ENCODE results near the gene LMLN. TPM values are rescaled to one million over a fixed set of nuclear protein-coding genes. Genes with fewer than 3 reads are reported as not detected.
"Not testable (repeated sequence)": the region's sequence is repeated elsewhere in the genome, so short reads cannot be mapped to it uniquely, and the experiment has no call there.

LMLN gene
- total RNA-seq, 6 experiments from 2014 or later, result 4.8 to 8.1 (median 6.4) TPM

DNA sequence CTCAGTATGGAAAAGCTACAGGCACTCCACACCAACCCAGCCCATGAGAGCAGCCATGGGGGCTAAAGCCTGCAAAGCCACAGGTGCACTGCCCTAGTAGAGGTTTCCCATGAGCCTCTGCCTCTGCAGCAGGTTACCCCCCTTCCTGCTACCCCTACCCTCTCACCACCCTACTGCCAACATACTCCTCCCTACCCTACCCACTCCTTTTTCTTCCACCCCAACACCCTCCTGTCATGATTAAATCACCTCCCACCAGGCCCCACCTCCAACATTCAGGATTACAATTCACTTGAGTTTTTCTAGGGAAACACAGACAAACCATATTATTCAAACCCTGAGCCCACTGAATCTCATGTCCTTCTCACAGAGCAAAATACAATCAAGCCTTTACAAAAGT is 88.4 kb downstream of the LMLN start:
- no peak overlapping the region for H3K4me3 Mint-ChIP-seq
- DNase-seq, result no peak
- TF ChIP-seq, protein P1, sequence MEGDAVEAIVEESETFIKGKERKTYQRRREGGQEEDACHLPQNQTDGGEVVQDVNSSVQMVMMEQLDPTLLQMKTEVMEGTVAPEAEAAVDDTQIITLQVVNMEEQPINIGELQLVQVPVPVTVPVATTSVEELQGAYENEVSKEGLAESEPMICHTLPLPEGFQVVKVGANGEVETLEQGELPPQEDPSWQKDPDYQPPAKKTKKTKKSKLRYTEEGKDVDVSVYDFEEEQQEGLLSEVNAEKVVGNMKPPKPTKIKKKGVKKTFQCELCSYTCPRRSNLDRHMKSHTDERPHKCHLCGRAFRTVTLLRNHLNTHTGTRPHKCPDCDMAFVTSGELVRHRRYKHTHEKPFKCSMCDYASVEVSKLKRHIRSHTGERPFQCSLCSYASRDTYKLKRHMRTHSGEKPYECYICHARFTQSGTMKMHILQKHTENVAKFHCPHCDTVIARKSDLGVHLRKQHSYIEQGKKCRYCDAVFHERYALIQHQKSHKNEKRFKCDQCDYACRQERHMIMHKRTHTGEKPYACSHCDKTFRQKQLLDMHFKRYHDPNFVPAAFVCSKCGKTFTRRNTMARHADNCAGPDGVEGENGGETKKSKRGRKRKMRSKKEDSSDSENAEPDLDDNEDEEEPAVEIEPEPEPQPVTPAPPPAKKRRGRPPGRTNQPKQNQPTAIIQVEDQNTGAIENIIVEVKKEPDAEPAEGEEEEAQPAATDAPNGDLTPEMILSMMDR (IDR thresholded peaks at IDR 0.05), result no peak
- no peaks in the 10 kb centered on the region for H3K36me3 Mint-ChIP-seq (ENCODE audit: low read depth)
- no peaks in the 10 kb centered on the region for H3K4me1 Mint-ChIP-seq (ENCODE audit: low read depth)
- H3K27ac Mint-ChIP-seq, result no peak overlapping the region
- H3K9me3 Mint-ChIP-seq, result no peaks in the 10 kb centered on the region
- no peaks in the 10 kb centered on the region; the same call in none of the 2 replicates for H3K27me3 Mint-ChIP-seq (ENCODE audit: insufficient read depth)

DNA sequence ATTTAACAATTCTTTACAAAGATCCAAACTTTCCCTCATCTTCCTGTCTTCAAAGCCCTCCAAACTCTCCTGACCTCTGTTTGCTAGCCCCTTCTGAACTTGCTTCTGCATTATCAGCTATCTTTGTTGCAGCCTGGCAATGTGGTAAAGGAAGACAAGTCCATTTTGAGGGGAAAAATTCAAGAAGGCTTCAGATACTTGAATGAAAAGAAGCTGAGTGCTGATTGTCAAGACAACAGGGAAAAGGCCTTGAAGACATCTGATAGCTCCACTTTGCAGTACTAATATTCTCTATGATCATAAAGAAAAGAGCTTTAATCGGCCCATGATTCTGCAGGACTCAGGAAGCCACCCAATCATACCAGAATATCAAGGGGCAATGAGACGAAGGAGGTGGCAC is 91.8 kb downstream of the LMLN start:
- no peaks in the 10 kb centered on the region for H3K4me1 Mint-ChIP-seq (ENCODE audit: low read depth)
- H3K27ac Mint-ChIP-seq, result no peak overlapping the region
- H3K9me3 Mint-ChIP-seq, result no peaks in the 10 kb centered on the region
- no peak overlapping the region for H3K4me3 Mint-ChIP-seq
- DNase-seq, result no peak
- TF ChIP-seq, protein P1 (IDR thresholded peaks at IDR 0.05), result no peak
- H3K27me3 Mint-ChIP-seq (ENCODE audit: insufficient read depth), result peaks cover 2% of the 10 kb centered on the region
- no peaks in the 10 kb centered on the region for H3K36me3 Mint-ChIP-seq (ENCODE audit: low read depth)

DNA sequence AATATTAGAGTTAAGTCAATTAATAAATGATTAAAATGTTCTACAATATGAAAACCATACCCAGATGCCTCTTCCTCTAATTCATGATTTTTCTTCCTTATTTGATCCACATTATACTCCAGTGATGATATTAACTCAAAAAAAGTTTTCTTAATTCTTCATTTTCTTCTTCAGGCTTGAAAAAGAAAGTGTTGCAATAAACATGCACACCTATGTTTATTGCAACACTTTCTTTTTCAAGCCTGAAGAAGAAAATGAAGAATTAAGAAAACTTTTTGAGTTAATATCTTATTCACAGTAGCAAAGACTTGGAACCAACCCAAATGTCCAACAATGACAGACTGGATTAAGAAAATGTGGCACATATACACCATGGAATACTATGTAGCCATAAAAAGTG is 93.4 kb downstream of the LMLN start:
- DNase-seq; H3K4me3 Mint-ChIP-seq; H3K27me3 Mint-ChIP-seq (ENCODE audit: insufficient read depth); H3K4me1 Mint-ChIP-seq (ENCODE audit: low read depth); H3K36me3 Mint-ChIP-seq (ENCODE audit: low read depth); H3K27ac Mint-ChIP-seq; H3K9me3 Mint-ChIP-seq: not testable (repeated sequence)

GRCh38 chr3:198061119-198062067 is 101.4 kb downstream of the LMLN start:
- peaks cover 14% of the 10 kb centered on the region for H3K27me3 Mint-ChIP-seq (ENCODE audit: insufficient read depth)
- H3K4me3 Mint-ChIP-seq, result no peak overlapping the region
- no peaks in the 10 kb centered on the region for H3K36me3 Mint-ChIP-seq (ENCODE audit: low read depth)
- no peaks in the 10 kb centered on the region for H3K4me1 Mint-ChIP-seq (ENCODE audit: low read depth)
- no peak for DNase-seq
- TF ChIP-seq, protein P1 (IDR thresholded peaks at IDR 0.05), result no peak
- H3K27ac Mint-ChIP-seq, result no peak overlapping the region
- no peaks in the 10 kb centered on the region for H3K9me3 Mint-ChIP-seq

- Mint-ChIP-seq H3K4me1 (ENCODE audit: low read depth) (no peaks in the 10 kb centered on the region), H3K4me3 (no peak overlapping the region), H3K27ac (no peak overlapping the region), H3K36me3 (ENCODE audit: low read depth) (no peaks in the 10 kb centered on the region), H3K9me3 (no peaks in the 10 kb centered on the region), H3K27me3 (ENCODE audit: insufficient read depth) (peaks cover 14% of the 10 kb centered on the region)
- TF ChIP-seq, protein P1 (IDR thresholded peaks at IDR 0.05), result no peak
- no peak for DNase-seq
Observed at GRCh38 chr3:198062068-198062465, 102.0 kb downstream of the LMLN start.

DNA sequence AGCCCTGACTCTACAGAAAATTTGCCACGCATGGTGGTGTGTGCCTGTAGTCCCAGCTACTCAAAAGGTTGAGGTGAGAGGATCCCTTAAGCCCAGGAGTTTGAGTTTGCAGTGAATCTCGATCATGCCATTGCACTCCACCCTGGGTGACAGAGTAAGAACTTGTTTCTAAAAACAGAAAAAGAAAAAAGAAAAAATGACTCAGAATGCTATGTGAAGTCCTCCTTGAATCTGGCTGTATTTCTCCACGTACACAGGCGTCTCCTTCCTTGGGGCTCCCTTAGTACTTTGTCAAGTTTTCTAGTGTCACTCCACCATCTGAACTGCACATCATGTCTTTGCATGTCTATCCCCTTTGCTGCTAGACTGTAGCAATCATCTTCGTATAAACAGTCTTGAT is 104.4 kb downstream of the LMLN start:
- Mint-ChIP-seq H3K4me3 (no peak overlapping the region), H3K36me3 (ENCODE audit: low read depth) (no peaks in the 10 kb centered on the region), H3K27me3 (ENCODE audit: insufficient read depth) (peaks cover 14% of the 10 kb centered on the region), H3K4me1 (ENCODE audit: low read depth) (no peaks in the 10 kb centered on the region), H3K9me3 (no peaks in the 10 kb centered on the region), H3K27ac (no peak overlapping the region)
- DNase-seq, result no peak
- TF ChIP-seq, protein P1 (IDR thresholded peaks at IDR 0.05), result no peak
